Neural crest cell (in vitro differentiated cells): ENCODE results near the gene LRRC31. TPM values are rescaled to one million over a fixed set of nuclear protein-coding genes. Genes with fewer than 3 reads are reported as not detected.
A peak's percentile ranks its signal among the peaks of the same experiment; 100 is the strongest.

Experiments used
- DNase-seq: peaks from one replicate; pipeline ENCODE4 v3.0.0; 2021; ENCODE audit warnings: low read depth, mixed read lengths, low spot score
- H3K27ac Mint-ChIP-seq: one replicate; pipeline ENCODE4 v1.8.0; 2021; ENCODE audit warnings: mild to moderate bottlenecking, mixed read lengths; ENCODE audit not compliant: unreplicated experiment
- H3K27me3 Mint-ChIP-seq: 2 replicates; pipeline ENCODE4 v1.8.0; 2021; ENCODE audit warnings: low read depth, mild to moderate bottlenecking, mixed read lengths
- H3K36me3 Mint-ChIP-seq: 2 replicates; pipeline ENCODE4 v1.8.0; 2021; ENCODE audit warnings: low read depth, mild to moderate bottlenecking, mixed read lengths
- H3K4me1 Mint-ChIP-seq: 2 replicates; pipeline ENCODE4 v1.8.0; 2021; ENCODE audit warnings: mixed read lengths
- H3K4me3 Mint-ChIP-seq: one replicate; pipeline ENCODE4 v1.8.0; 2021; ENCODE audit warnings: mild to moderate bottlenecking, mixed read lengths
- H3K9me3 Mint-ChIP-seq: 2 replicates; pipeline ENCODE4 v1.8.0; 2021; ENCODE audit warnings: mixed read lengths
- CTCF ChIP-seq: fragments of 200-600 bp; sonication (generic); conservative IDR thresholded peaks from 2 replicates; pipeline ENCODE4 v1.5.0; 2021; ENCODE audit warnings: antibody characterized with exemption, mild to moderate bottlenecking
- long read RNA-seq: library from polyadenylated mRNA; unstranded; transcript quantifications from one replicate; pipeline ENCODE4 v2.0.0, GENCODE V29; 2020
- total RNA-seq: library from RNA; stranded (reverse); gene quantifications from 2 replicates; pipeline ENCODE4 v1.2.1, GENCODE V29; 2021

Gene LRRC31
- total RNA-seq = not detected in 2 replicates
- long read RNA-seq = 0 reads

DNA sequence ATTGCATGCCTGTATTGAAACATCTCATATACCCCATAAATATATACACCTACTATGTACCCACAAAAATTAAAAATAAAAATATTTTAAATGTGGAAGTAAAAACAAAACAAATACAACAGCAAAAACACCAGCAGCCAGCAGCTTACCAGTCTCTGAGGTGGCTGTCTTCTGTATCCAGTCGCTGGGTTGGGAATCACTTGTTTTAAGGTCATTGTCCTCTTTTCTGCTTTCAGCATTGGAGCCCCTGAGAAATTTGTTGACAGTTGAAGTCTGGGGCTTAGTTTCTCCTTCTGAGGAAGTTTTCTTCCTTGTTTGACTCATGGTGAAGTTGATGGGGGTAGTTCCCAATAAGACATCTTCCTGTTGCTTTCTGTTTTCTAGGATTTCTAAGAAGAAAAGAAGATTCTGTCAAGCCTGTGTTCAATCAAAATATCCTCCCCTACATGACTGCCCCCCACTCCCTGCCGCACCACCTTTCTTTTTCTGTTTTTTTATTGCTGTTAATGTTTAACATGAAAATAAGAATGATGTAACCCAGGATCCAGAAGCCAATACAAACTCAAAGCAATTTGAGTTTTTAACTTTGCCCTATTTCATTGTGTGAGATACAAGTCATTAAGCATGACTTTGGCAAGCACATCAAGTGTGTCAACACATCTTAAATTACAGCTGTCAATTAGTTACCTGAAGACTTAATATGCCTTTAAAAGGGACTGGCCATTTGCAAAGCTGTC, at the start of gene LRRC31:
Gene LRRC31 (minus strand): TSS at position 452 of the 737 bp plus-strand sequence. CDS start 128 bp downstream, at position 324.
- no peaks in the 10 kb centered on the region for H3K36me3 Mint-ChIP-seq
- H3K9me3 Mint-ChIP-seq = peaks cover 4% of the 10 kb centered on the region
- H3K27me3 Mint-ChIP-seq = no peaks in the 10 kb centered on the region
- peaks cover 4% of the 10 kb centered on the region for H3K4me1 Mint-ChIP-seq
- TF ChIP-seq CTCF = no peak
- no peak for DNase-seq
- H3K4me3 Mint-ChIP-seq = no peak within 1 kb of the TSS
- peak within 1 kb of the TSS; percentile 53 for H3K27ac Mint-ChIP-seq

- TF ChIP-seq CTCF = no peak
- no peaks in the 10 kb centered on the region for H3K27me3 Mint-ChIP-seq
- H3K4me3 Mint-ChIP-seq = no peak overlapping the region
- H3K9me3 Mint-ChIP-seq = peaks cover 3% of the 10 kb centered on the region
- DNase-seq = no peak
- H3K4me1 Mint-ChIP-seq = no peaks in the 10 kb centered on the region
- no peaks in the 10 kb centered on the region for H3K36me3 Mint-ChIP-seq
- no peak overlapping the region for H3K27ac Mint-ChIP-seq
These were observed 44.6 kb upstream of the LRRC31 start for GRCh38 chr3:169914321-169914720.

DNA sequence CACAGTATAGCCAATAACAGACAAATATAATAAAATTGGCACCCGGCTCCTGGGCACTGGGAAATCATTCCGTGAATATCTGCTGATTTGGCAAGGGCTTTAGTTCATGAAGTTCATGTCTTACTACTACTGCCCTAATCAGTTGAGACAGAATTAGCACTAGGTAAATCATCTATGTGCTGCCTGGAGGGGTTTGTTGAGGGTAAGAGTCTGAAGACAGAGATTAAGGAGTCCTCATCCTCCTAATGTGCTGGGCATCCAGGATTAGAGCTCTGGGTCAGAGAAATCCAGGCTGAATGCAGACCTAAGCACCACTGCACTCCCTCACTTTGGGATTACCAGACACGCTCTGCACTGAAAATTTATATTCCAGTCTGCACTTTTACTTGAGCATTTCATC, 43.6 kb upstream of the LRRC31 start:
- TF ChIP-seq CTCF = no peak
- H3K27me3 Mint-ChIP-seq = no peaks in the 10 kb centered on the region

DNA sequence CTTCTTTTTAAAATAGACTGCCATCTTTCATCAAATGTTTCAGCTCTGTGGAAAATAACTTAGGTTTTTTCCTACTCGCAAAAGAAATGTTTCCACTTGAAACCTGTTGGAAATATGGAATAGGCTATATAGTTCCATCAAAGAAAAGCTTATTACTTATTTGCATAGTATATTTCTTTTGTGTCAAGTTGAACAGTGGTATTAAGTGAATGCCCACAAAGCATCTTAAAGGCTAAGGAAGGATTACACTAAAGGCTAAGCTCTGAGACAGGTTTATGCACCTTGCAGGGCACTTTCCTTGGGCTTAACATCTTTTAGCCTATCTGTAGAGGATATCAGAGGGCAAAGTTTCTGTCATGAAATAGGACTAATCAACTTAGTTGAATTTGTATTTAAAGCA, 41.5 kb upstream of the LRRC31 start, which contains the start of gene SAMD7:
Gene SAMD7 (plus strand): TSS at position 301 of the 400 bp plus-strand sequence. CDS start 7,927 bp downstream, outside the sequence.
- TF ChIP-seq CTCF = no peak
- no peak for DNase-seq
- Mint-ChIP-seq H3K4me3 (no peak within 1 kb of the TSS), H3K36me3 (no peaks in the 10 kb centered on the region), H3K27me3 (no peaks in the 10 kb centered on the region), H3K4me1 (no peaks in the 10 kb centered on the region), H3K27ac (no peak within 1 kb of the TSS), H3K9me3 (peaks cover 3% of the 10 kb centered on the region)

More for the DNA sequence above, 43.6 kb upstream of the LRRC31 start:
- Mint-ChIP-seq H3K36me3 (no peaks in the 10 kb centered on the region), H3K4me3 (no peak overlapping the region), H3K27ac (no peak overlapping the region), H3K4me1 (no peaks in the 10 kb centered on the region), H3K9me3 (peaks cover 3% of the 10 kb centered on the region)
- no peak for DNase-seq

DNA sequence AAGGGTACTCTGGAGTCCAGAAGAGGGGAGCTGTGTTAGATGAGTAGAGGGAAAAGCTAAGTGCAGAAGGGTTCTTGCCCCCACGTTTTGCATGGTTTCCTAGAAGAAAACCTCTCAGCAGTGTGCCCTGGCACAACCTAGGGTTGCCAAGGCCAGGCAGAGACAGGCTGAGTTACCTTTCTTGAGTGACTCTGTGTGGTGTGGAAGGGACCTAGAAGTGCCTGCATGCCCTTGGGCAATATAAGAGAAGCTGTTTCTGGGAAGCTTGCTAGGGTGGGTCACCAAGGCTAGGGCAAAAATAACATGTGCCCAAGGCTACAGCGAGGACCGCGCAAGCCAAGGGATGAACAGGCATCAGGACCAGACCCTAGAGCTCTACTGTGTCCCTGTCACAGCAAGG, 38.2 kb upstream of the LRRC31 start:
- no peak for DNase-seq
- H3K36me3 Mint-ChIP-seq = peaks cover 2% of the 10 kb centered on the region
- H3K4me1 Mint-ChIP-seq = no peaks in the 10 kb centered on the region
- no peak overlapping the region for H3K27ac Mint-ChIP-seq
- no peak overlapping the region for H3K4me3 Mint-ChIP-seq
- TF ChIP-seq CTCF = no peak
- H3K9me3 Mint-ChIP-seq = peaks cover 3% of the 10 kb centered on the region
- H3K27me3 Mint-ChIP-seq = no peaks in the 10 kb centered on the region
